ENCODE data around the gene KCNJ11.

- TF ChIP-seq EZH2 (IDR thresholded peaks at IDR 0.05; ENCODE audit: low read length) (no peak), CTCF (optimal IDR thresholded peaks at IDR 0.05 in 1 of 3, IDR thresholded peaks at IDR 0.05 in 1 of 3, conservative IDR thresholded peaks at IDR 0.05 in 1 of 3; ENCODE audit: extremely low read depth in 1 of 3, insufficient read depth in 2 of 3, low read length in 3 of 3) (no peak)
Measured at GRCh38 chr11:17343907-17344306, 44.6 kb downstream of the KCNJ11 start.
